Measurements from ENCODE around the gene REV1. TPM values are rescaled to one million over a fixed set of nuclear protein-coding genes. Genes with fewer than 3 reads are reported as not detected.
"Not testable (repeated sequence)": the region's sequence is repeated elsewhere in the genome, so short reads cannot be mapped to it uniquely, and the experiment has no call there.

Gene REV1
- total RNA-seq, 2 donors from 2014 or later, result 29.7 to 37.4 TPM

GRCh38 chr2:99470957-99471356, 18.9 kb downstream of the REV1 start:
- DNase-seq, result no peak
- intact Hi-C loops (cut with DNase I), result no loop called here
- no peak overlapping the region for H3K4me3 ChIP-seq
- H3K9me3 ChIP-seq, result no peaks in the 10 kb centered on the region
- H3K27me3 ChIP-seq, result no peaks in the 10 kb centered on the region
- H3K27ac ChIP-seq, result no peak overlapping the region
- H3K4me1 ChIP-seq, result peaks cover 9% of the 10 kb centered on the region
- H3K36me3 ChIP-seq, result no peaks in the 10 kb centered on the region
- no peak overlapping the region for H3K9ac ChIP-seq (ENCODE audit: low read depth in 2 of 2, low read length in 2 of 2)
- no peak for TF ChIP-seq CTCF (IDR thresholded peaks at IDR 0.05)

GRCh38 chr2:99470459-99470858, 19.4 kb downstream of the REV1 start:
- H3K9ac ChIP-seq (ENCODE audit: low read depth in 2 of 2, low read length in 2 of 2); intact Hi-C loops (cut with DNase I); H3K4me1 ChIP-seq; H3K27ac ChIP-seq; H3K36me3 ChIP-seq; H3K4me3 ChIP-seq; H3K9me3 ChIP-seq; DNase-seq; H3K27me3 ChIP-seq: not testable (repeated sequence)

- no peak for TF ChIP-seq CTCF (IDR thresholded peaks at IDR 0.05)
- H3K9me3 ChIP-seq, result no peaks in the 10 kb centered on the region
- intact Hi-C loops (cut with DNase I), result no loop called here
- H3K4me3 ChIP-seq, result no peak overlapping the region
- DNase-seq, result no peak
- no peaks in the 10 kb centered on the region for H3K27me3 ChIP-seq
- no peak overlapping the region for H3K9ac ChIP-seq (ENCODE audit: low read depth in 2 of 2, low read length in 2 of 2)
- no peaks in the 10 kb centered on the region for H3K36me3 ChIP-seq
- peaks cover 8% of the 10 kb centered on the region for H3K4me1 ChIP-seq
- H3K27ac ChIP-seq, result no peak overlapping the region
These were observed 20.4 kb downstream of the REV1 start for GRCh38 chr2:99469394-99469793.

GRCh38 chr2:99468155-99468554, 21.7 kb downstream of the REV1 start:
- H3K27ac ChIP-seq, result no peak overlapping the region
- DNase-seq, result no peak
- H3K27me3 ChIP-seq, result no peaks in the 10 kb centered on the region
- no peaks in the 10 kb centered on the region for H3K9me3 ChIP-seq
- no peaks in the 10 kb centered on the region for H3K4me1 ChIP-seq
- intact Hi-C loops (cut with DNase I), result no loop called here
- no peak overlapping the region for H3K4me3 ChIP-seq
- no peak overlapping the region for H3K9ac ChIP-seq (ENCODE audit: low read depth in 2 of 2, low read length in 2 of 2)
- no peaks in the 10 kb centered on the region for H3K36me3 ChIP-seq
- TF ChIP-seq CTCF (IDR thresholded peaks at IDR 0.05), result no peak

GRCh38 chr2:99467390-99467789, 22.4 kb downstream of the REV1 start:
- no peak overlapping the region for H3K27ac ChIP-seq
- H3K9ac ChIP-seq (ENCODE audit: low read depth in 2 of 2, low read length in 2 of 2), result no peak overlapping the region
- no peak for DNase-seq
- H3K4me1 ChIP-seq, result no peaks in the 10 kb centered on the region
- no peak overlapping the region for H3K4me3 ChIP-seq
- H3K27me3 ChIP-seq, result no peaks in the 10 kb centered on the region
- intact Hi-C loops (cut with DNase I), result no loop called here
- TF ChIP-seq CTCF (IDR thresholded peaks at IDR 0.05), result no peak
- no peaks in the 10 kb centered on the region for H3K9me3 ChIP-seq
- H3K36me3 ChIP-seq, result no peaks in the 10 kb centered on the region

GRCh38 chr2:99461828-99462483, 27.9 kb downstream of the REV1 start:
- Histone ChIP-seq H3K36me3 (no peaks in the 10 kb centered on the region), H3K4me1 (no peaks in the 10 kb centered on the region), H3K9me3 (no peaks in the 10 kb centered on the region), H3K27ac (no peak overlapping the region), H3K27me3 (no peaks in the 10 kb centered on the region), H3K9ac (ENCODE audit: low read depth in 2 of 2, low read length in 2 of 2) (no peak overlapping the region), H3K4me3 (no peak overlapping the region)
- no peak for DNase-seq
- TF ChIP-seq CTCF (IDR thresholded peaks at IDR 0.05), result no peak
- intact Hi-C loops (cut with DNase I), result no loop called here
